Stimulated activated CD8-positive, alpha-beta memory T cell treated with anti-CD3 and anti-CD28 coated beads, Interleukin-4, amount 100 ng/mL, for 1 hour (primary cell): ENCODE measurements around the gene DNAJB1.
"Not testable (repeated sequence)": the region's sequence is repeated elsewhere in the genome, so short reads cannot be mapped to it uniquely, and the experiment has no call there.

Experiments
- DNase-seq, 2 donors: peaks; one replicate each; pipeline ENCODE4 v3.0.0-alpha.2; 2020; ENCODE audit warnings: low read depth in 2 of 2, low spot score in 1 of 2

The DNAJB1 gene

DNA sequence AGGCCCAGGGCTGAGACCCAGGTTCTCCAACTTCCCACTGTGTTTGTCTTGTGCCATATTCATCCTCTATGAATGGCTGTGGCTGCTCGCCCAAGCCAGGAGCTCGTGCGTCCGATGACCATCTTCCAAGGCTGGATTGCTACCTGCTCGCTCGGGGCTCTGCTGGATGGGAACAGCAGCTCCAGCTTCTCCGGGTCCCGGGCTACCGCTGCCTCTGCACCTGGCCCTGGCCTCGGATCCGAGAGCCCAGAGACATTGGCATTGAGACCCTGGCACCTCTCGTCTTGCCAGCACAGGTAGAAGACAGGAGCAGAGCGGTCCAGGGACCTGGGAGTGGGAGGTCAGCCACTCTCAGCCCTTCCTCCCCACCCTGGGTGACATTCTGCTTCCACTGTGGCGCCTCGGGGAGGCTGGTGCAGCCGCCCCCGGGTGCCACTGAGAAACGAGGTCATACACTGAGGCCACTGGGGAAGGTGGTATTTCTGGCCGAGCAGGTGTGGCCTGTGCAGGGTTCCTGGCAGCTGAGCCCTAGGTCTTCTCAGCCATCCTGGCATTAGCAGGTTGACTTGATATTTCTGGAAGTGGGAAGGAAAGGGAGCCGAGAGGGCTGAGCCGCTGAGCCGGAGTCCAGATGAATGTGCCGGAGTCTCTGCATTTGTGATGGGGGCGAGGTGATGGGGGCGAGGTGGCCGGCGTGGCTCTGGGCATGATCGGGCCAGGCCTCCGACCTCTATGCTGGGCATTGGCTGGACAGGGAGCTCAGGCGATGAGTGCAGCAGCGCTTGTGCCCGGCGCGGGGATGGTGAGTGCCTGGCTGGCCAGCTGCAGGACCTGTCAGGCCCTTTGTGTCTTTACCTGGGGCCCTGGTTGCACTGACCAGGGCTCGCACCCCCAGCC lies 35.1 kb upstream of the DNAJB1 start:
- DNase-seq: no peak

DNA sequence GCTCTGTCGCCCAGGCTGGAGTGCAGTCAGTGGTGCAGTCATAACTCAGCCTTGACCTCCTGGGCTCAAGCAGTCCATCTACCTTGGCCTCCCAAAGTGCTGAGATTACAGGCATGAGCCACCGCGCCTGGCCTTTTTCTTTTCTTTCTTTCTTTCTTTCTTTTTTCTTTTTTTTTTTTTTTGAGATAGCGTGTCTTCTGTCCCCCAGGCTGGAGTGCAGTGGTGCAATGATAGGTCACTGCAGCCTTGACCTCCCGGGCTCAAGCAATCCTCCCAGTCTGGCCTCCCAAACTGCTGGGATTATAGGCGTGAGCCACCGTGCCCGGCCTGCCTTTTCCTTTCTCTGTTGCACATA lies 33.8 kb upstream of the DNAJB1 start:
- DNase-seq: not testable (repeated sequence)

DNA sequence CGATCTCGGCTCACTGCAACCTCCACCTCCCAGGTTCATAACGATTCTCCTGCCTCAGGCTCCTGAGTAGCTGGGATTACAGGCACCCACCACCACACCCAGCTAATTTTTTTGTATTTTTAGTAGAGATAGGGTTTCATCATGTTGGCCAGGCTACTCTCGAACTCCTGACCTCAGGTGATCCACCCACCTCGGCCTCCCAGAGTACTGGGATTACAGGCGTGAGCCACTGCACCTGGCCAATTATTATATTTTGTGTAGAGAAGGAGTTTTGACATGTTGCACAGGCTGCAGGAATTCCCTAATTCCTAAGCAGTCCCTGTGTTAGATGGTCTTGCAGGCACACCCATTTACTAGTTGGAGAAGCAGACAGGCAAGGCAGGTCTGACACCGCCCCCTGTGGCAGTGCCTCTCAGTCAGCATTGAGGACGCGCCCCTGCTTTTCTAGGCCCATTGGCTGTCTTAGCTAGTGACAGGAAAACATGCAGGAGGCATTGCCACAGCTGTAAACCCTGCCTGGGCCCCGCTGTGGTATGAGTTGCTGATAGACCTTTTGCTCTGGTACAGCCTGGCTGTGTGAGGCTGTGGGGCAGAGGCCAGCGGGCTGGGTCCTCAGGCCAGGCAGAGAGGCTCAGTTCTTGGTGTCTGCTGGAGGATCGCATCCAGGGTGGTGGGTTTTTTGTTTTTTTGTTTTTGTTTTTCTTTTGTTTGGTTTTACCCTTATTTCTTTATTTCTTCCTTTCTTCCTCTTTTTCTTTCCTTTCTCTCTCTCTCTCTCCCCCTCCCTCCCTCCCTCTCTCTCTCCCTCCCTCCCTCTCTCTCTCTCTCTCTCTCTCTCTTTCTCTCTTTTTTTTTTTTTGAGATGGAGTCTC lies 33.2 kb upstream of the DNAJB1 start:
- DNase-seq: peak; percentile 54 to 67

DNA sequence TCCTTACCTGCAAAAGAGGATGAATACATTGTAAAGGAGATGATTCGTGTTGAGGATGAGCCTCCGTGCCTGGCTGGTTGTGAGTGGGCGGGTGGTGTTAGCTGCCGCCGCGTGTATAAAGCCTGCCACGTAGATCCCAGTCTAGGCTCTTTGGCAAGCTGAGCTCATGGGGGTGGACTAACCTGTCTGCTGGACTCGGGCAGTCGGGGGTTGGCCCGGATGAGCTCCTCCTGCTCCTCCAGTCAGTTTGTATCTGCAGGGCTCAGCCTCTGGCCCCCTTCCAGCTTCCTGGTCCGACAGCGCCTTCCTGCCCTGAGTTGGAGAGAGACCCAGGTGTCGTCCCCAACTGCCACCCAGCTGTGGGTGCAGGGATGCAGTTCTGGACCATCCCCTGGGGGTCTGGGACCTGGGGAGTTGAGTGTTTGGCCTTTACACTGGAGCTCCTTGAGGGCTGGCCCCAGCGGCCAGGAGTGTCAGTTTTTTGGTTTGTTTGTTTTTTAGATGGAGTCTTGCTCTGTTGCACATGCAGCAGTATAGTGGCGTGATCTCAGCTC lies 32.1 kb upstream of the DNAJB1 start:
- no peak for DNase-seq

DNA sequence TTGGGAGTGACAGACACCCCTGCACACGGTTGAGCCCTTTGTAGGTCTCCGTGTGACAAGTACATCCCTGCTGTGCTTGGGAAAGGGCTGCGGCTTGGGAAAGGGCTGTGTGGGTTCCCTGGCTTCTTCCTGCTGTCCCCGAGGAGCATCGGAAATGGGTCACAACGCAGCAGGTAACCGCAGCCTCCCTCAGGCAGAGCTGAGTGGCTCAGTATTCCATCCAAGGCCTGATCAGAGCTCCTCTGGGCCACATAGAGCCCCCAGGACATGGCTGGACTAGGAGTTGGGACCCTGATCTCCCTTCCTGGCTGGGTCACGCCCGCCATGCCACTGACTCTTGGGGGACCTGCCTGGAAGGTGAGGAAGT lies 27.5 kb upstream of the DNAJB1 start:
- no peak for DNase-seq

DNA sequence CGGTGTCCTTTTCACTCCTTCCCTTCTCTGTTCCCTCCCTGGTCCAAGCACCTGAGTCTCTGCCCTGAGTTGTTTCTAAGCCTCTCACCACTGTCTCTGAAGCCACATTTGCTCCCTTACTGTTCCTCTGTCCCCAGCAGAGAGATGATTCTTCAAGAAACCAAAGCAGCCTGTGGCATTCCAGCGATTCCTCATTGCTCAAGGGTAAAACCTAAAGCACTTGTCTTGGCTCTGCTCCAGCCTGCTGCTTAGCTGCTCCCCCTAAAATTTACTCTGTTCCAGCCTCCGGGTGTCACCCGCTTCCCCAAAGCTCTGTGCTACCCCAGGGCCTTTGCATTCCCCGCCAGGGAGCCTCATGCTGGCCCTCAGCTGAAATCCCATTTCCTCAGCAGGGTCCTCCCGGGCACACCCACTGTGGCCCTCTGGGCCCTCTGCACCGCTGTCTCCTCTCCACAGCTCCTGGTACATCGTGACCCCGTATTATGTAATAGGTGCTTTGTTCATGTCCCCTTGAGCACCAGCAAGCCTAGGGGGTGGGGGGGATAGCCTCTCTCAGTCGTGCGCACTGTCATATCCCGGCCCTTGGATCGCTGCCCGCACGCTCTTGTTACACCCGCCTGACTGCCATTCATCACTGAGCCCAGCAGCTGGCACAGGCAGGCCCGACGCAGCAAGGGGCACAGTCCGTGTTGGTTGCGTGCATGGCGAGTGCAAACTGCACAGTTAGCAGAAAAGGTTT lies 26.9 kb upstream of the DNAJB1 start:
- DNase-seq: no peak

DNA sequence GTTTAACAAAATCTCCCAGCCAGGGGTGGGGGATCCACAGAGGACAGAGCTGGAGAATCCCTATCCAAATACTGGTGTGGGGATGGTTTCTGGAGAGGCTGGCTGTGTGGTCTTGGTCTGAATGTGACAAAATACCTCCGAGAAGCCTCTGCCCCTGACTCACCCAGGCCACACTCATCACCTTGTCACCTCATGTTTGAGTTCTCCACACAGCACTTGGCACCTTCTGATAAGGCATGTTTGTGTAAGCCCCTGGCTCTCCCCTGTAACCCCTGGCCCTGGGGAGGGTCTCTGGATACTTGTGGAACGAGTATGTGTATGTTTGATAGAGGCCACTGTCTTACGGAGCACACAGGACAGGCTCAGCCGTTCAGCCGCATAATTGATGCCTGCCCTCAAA lies 25.9 kb upstream of the DNAJB1 start:
- DNase-seq: no peak

DNA sequence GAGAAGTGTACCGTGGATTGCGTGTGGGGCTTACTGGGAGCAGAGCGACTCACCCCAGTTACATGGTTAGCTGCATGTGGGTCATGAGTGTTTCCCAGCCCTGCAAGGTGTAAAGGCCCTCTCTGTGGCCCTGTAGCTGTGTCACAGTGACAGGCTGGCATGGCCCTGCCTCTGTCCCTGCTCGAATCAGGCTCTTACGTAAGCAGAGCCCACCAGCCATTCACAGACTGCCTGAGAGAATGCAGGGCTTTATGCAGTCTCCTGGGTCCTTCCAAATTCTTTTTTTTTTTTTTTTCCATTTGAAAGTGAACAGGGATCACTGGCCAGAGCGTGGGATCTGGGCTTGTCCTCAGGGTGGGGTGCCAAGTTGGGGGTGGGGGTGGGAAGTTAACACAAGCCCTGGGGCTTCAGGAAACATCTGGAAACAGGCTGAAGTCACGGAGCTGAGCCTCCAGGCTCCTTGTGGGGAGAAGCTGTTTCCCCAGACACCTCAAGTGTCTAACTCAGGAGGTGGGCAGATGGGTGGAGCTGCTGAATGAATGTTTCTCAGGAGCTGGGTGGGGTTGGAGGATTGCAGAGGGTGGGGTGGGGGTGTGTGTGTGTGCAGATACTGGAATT lies 24.6 kb upstream of the DNAJB1 start:
- DNase-seq: no peak

DNA sequence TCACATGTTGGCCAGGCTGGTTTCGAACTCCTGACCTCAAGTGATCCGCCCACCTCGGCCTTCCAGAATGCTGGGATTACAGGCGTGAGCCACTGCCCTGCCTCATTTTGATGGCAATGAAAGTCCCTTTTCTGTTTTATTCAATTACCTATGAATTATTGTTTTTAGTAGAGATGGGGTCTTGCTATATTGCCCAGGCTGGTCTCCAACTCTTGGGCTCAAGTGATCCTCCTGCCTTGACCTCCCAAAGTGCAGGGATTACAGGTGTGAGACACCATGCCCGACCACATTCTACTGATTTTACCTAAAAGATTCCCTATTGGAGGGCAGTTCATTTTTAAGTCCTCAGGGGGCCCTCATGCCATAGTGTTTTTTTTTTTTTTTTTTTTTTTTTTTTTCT lies 23.8 kb upstream of the DNAJB1 start:
- DNase-seq: not testable (repeated sequence)

DNA sequence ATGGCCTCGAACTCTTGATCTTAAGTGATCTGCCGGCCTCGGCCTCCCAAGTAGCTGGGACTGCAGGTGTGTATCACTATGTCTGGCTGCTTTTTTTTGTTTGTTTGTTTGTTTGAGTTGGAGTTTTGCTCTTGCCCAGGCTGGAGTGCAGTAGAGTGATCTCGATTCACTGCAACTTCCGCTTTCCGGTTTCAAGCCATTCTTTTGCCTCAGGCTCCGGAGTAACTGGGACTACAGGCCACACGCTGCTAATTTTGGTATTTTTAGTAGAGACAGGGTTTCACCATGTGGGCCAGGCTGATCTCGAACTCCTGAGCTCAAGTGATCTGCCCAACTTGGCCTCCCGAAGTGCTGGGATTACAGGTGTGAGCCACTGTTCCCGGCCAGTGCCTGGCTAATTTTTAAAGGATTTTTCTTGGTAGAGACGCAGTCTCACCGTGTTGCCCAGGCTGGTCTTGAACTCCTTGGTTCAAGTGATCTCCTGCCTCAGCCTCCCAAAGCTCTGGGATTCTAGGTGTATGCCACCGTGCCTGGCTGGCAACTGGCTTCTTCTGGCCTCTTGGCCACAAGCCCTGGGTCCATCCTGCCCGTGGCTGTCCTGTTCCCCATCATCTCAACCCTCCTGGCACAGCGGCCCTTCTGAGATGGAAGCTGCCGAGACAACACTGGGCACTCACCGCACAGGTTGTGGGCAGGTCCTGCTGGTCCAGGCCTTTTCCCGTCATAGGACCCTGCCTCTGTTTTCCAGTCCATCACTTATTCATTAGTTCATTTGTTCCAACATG lies 22.7 kb upstream of the DNAJB1 start:
- no peak for DNase-seq

DNA sequence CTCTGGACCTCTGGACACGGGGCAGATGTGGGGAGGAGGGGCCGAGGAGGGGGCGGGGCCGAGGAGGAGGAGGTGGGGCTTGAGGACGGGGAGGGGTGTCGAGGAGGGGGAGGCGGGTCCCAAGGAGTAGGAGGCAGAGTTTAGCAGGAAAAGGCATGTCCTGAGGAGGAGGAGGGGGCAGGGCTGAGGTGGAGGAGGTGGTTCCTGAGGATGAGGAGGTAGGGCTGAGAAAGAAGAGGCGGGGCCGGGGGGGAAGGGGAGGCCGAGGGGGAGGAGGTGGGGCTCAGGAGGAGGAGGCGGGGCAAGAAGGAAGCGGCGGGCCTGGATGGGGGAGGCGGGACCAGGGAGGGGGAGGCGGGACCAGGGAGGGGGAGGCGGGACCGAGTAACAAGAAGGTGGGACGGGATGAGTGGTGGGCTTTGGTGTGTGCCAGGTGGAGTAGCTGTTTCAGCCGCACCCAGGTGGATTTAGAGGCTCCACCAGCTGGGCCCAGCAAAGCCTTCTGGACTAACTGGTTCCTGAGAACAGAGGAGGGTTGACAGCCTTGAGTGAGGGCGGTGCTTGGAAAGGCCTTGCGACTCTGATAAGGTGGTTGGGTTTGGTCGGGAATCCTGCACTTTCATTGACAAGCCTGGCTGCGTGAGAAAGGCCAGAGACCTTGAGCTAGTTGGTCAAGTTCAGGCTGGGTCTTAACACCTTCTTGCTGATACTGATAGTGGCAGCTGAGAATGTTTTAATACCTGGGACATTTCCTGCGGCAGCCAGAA lies 18.9 kb upstream of the DNAJB1 start:
- no peak for DNase-seq

DNA sequence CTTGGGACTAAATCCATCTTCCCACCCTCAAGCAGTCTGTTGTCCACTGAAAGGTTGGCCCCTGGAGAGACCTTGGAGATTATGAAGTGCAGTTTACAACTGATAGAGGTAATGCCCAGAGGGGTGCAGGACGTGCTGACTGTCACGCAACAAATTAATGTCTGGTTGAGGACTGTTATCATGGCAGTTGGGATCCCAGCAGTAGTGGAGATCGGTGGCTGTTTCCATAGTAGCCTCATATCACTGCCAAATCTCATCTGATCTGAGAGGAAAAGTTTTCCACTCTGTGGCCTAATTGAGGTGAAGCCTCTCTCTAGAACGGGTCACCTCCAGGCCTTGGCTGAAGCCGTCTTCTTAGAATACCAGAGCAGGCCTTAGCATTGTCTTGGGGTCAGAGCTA lies 15.3 kb upstream of the DNAJB1 start:
- no peak for DNase-seq

DNA sequence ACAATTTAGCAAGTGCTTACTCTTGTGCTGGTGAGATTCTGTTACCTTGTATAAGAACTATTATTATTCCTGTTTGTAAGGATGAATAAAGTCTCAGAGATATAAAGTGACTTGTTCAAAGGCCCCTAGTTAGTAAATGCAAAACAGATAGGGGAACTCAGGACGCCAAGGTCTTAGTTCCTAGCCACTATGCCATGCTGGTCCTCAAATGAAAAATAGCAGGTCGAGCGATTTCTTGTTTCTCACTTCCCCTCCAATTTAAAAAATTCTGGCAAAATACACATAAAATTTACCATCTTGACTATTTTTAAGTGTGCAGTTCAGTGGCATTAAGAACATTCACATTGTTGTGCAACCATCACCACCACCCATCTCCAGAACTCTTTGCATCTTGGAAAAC lies 12.3 kb upstream of the DNAJB1 start:
- no peak for DNase-seq

DNA sequence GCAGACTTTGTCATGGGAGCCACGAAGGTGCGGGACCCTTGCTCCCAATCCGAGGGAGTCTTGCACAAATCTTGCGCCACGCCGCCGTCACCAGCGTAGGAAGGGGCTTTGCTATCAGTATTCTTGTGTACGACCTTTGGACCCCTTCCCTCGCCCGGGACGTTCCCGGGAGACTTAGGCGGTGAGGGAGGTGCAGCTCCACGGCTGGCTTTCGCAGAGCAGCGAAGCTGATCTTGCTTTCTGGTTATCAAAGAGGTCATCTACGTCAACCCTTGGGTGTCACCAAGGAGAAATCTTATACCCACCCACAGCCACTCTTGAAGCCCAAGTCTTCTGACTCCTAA lies 11.8 kb upstream of the DNAJB1 start:
- no peak for DNase-seq

DNA sequence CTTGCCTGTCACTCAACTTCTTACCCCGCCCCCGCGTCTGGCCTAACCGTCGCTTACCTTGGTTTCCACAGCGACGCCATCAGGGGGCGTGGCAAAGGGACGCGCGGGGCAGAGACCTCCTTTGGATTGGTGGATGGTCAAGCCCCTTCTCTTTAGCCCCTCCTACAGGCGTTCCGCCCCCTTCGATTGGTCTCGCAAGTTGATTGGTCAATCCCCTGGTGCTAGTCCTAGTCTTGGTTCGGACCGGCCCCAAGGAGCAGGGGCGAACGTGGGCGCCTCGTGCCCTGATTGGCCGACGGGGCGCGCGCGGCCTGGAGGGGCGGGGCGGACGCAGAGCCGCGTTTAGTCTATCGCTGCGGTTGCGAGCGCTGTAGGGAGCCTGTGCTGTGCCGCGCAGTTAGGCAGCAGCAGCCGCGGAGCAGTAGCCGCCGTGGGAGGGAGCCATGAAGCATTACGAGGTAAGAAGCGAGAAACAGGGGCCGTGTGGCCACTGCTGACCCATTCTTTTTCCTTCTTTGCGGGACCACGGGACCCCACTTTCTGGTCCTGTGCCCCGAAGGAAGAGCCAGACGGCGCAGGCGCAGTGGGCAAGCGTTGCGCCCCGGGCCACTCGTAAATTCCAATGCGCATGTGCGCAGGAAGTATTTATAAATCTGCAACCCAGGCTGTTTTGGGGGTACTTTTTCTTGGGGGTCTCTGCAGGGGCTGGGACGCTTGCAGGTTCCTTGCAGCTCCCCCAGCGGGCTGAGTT lies 11.2 kb upstream of the DNAJB1 start, which contains the start of gene TECR:
TECR (plus strand) TSS at position 341 of the 751 bp plus-strand sequence; CDS start at position 444, 103 bp downstream.
- peak; percentile 100 for DNase-seq

DNA sequence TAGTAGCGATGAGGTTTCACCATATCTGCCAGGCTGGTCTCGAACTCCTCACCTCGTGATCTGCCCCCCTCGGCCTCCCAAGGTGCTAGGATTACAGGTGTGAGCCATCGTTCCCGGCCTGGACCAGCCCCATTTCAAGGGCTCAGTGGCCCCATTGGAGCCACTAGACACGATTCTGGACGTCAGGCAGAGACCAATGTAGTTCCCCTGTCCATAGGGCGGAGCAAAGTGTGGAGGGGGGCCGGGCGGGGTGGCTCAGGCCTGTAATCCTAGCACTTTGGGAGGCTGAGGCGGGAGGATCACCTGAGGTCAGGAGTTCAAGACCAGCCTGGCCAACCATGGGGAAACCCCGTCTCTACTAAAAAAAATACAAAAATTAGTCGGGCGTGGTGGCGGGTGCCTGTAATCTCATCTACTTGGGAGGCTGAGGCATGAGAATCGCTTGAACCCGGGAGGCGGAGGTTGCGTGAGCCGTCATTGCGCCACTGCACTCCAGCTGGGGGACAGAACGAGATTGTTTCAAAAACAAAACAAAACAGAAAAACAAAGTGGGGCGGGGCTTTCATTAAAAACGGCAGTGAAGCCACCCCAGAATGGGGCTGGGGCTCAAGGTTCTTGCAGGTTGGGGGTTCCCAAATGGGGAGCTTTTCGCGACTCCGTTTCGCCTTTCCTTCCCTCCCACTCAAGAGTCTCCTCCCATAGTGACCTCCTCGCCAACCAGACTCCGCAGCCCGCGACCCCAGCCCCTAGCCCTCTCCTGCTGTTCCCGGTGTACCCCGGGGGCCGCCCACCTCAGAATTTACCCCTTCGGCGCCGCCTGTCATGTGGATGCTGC lies 10.4 kb upstream of the DNAJB1 start:
- no peak for DNase-seq

DNA sequence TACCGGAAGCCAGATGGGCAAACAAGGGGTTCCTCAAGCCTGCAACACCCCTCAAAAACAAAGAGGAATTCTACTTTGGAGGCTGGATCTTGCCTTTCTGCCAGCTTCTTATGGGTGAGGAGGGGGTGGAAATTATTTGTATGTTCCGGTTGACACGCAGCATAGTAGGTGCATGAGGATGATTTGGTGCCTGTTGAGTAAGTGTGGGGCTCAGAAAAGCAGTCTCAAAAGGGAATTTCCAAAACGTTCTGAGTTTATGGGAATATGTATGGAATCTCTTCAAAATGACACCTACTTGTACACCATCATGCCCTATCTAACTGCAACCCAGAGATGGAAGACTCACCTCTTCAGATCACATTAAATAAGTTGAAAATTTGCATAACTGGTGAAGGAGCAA lies 8.2 kb upstream of the DNAJB1 start:
- DNase-seq: no peak

DNA sequence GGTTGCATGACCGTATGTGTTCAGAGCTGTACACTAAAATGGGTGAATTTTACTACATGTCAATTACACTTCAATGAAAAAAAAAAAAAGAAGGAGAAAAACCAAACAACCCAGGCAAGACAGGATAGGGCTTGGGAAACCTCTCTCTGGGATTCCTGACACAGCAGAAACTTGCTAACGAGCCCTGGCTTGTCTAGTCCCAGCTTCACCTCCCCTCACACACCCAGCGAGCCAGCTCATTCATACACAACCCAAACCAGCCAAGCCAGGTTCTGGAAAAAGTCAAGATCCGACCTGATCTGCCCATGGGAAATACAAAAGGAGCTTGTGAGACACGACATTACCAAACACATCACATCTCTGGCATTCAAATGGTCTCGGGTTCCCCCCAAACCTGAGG lies 7.5 kb upstream of the DNAJB1 start:
- DNase-seq: no peak
